Hepatic stellate cell (primary cell): ENCODE data around the gene OR2T10.
"Not testable (repeated sequence)": the region's sequence is repeated elsewhere in the genome, so short reads cannot be mapped to it uniquely, and the experiment has no call there.

ENCODE experiments used
- DNase-seq: peaks from one replicate; pipeline ENCODE4 v3.0.0; 2011; ENCODE audit warnings: low spot score

OR2T10 gene

GRCh38 chr1:248596615-248597014 is 885 bp downstream of the OR2T10 start:
- no peak for DNase-seq

GRCh38 chr1:248593226-248593625 is 4.3 kb downstream of the OR2T10 start:
- no peak for DNase-seq

DNA sequence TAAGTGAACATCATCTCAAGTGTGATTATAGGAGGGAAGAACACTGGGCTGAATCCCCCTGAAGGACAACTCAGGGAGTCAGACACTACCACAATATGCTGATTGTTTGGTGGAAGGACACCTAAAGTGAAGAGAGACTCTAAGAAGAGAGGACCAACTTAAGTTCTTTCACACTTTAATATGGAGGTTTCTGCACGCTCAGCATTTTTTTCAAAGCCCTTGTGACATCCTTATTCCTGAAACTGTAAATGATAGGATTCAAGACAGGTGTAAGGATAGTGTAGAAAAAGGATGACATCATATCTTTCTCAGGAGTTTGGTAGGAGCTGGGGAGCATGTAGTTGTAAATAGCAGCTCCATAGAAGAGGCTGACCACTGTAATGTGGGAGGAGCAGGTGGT is 4.8 kb downstream of the OR2T10 start:
- DNase-seq: no peak

- no peak for DNase-seq
Measured at GRCh38 chr1:248590055-248590454, 7.4 kb downstream of the OR2T10 start.

DNA sequence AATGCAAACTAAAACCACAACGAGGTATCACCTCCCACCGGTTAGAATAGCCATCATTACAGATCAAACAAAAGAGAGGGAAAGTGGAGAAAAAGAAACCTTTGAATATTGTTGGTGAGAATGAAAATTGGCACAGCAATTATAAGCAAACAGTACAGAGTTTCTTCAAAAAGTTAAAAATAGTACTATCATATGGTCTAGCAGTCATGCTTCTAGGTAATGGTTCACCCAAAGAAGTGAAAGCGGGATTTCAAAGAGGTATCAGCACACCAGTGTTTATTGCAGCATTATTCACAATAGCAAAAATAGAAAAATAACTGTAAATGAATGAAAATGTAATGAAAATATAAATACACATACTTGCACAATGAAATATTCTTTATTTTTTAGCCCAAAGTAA is 8.2 kb downstream of the OR2T10 start:
- no peak for DNase-seq

DNA sequence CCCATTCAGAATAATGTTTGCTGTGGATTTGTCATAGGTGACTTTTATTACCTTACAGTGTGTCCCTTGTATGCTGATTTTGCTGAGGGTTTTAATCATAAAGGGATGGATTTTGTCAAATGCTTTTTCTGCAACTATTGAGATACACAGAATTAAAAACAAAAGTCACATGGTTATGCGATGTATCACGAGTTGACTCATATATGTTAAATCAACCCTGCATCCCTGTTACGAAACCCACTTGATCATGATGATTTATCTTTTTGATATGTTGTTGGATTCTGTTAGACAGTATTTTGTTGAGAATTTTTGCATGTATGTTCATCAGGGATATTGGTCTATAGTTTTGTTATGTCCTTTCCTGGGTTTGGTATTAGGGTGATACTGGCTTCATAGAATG is 12.2 kb downstream of the OR2T10 start:
- DNase-seq: no peak

DNA sequence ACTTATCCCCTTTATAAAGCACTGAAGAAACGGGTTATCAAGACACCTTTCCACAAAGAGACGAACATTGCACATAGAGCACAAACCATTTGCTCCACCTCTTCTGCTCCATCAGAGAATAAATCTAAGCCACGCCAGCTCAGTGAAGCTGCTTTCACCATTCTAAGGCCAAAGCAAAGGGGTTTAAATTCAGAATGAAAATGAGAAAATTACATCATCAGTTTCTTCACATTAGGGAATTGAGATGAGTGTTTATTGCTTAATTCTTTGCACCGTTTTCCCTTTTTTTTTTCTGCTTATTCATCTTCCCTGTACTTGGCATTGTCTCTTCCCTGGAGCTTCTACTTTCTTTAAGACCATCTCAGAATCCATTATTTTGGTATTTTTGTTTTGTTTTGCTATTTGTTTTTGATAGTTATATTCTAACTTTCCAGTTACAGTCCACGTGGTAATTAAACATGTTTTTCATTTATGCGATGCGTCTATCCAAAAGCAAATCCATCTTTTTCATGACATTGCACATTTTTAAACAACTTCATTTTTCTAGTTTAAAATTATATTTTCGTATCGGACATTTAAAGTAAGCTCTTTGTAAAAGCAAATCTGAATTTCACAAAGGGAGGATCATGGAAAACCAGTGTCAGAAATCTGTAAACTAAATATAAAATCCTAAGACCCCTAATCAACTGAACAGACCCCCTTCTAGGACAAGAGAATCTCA is 21.1 kb downstream of the OR2T10 start:
- no peak for DNase-seq

GRCh38 chr1:248574657-248575056 is 22.8 kb downstream of the OR2T10 start, which contains the start of gene OR2T34:
Gene OR2T34, minus strand, starts transcription at chr1:248574757. Its CDS starts 0 bp downstream, at chr1:248574757.
- DNase-seq: not testable (repeated sequence)

GRCh38 chr1:248573856-248574255 is 23.6 kb downstream of the OR2T10 start:
- DNase-seq: not testable (repeated sequence)

DNA sequence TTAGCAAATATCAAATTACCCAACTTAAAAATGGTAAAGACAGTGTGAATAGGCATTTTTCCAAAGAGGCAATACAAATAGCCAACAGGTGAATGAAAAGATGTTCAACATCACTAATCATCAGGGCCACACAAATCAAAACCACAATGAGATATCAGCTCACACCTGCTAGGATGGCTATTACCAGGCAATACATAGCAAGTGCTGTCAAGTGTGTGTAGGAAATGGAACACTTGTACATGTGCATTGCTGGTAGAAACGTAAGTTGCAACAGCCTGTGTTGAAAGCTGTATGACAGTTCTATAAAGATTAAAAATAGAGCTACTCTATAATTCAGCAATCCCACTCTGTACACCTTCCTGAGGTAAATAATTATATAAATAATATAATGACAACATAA is 25.5 kb downstream of the OR2T10 start:
- not testable (repeated sequence) for DNase-seq

- DNase-seq: not testable (repeated sequence)
Measured at GRCh38 chr1:248570811-248571210, 26.7 kb downstream of the OR2T10 start.

DNA sequence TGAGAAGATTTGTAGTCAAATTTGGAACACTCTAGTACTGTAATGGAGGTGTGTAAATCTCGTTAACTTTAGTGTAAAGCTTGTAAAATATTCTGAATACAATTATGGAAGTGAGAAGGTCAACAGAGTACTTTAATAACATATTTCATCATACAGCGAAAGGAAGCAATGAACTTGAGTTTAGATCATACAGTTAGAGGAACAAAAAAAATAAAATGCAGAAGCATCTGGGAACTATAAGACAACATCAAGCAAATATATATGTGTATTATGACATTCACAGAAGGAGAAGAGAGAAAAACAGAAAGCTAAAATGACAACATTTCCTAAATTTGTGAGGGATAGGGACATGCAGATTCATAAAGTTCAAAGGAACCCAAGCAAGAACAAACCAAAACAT is 28.5 kb downstream of the OR2T10 start:
- DNase-seq: not testable (repeated sequence)

- DNase-seq: not testable (repeated sequence)
Measured at GRCh38 chr1:248565530-248566373, 31.7 kb downstream of the OR2T10 start.

DNA sequence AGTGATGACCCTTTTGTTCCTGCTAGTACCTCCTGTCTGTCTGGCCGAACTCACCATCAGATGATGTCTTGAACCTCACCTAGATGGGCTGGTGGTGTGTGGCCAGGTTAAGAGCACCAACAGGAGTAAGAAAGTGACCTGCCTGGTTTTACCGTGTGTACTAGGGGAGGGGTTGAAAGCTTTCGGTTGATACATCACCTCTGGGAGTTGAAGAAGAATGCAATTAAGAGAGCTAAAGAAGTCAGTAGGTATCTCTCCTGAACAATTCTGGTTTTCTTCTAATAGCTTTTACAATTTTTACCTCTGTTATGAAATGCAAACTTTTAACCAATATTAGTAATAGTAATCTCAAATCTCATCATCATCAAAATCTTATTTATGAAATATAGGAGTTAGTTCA is 34.8 kb downstream of the OR2T10 start, which contains the start of gene OR2T29:
OR2T29 (minus strand) TSS at position 101 of the 400 bp plus-strand sequence. CDS start 3,281 bp downstream, outside the sequence.
- DNase-seq: not testable (repeated sequence)

DNA sequence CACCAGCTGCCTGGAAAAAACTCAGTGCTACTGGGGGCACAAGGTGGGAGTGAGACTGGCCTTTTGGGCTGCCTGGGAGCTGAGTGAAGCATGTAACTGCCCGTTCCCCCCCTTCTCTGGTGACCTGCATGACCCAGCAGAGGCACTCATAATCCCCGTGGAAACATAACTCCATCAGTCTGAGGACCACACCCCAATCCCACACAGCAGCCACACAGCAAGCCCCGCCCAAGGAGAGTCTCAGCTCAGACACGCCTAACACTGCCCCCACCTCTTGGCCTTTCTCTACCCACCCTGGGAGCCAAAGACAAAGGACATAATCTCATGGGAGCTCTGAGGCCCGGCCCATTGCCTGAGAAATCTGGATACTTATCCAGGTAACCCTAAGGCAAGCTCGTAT is 46.5 kb downstream of the OR2T10 start:
- not testable (repeated sequence) for DNase-seq

- DNase-seq: not testable (repeated sequence)
Measured at GRCh38 chr1:248547383-248547782, 50.1 kb downstream of the OR2T10 start.
